ENCODE results near the gene ABAT.

ABAT gene

GRCh38 chr16:8806272-8806983 lies 132.0 kb downstream of the ABAT start:
- Histone ChIP-seq H3K4me3 (no peak overlapping the region), H3K27ac (no peak overlapping the region)
- DNase-seq (ENCODE audit: low spot score), result no peak
- TF ChIP-seq CTCF (IDR thresholded peaks at IDR 0.05), result no peak

GRCh38 chr16:8807189-8807588 lies 132.8 kb downstream of the ABAT start:
- TF ChIP-seq CTCF (IDR thresholded peaks at IDR 0.05), result no peak
- Histone ChIP-seq H3K4me3 (no peak overlapping the region), H3K27ac (no peak overlapping the region)
- no peak for DNase-seq (ENCODE audit: low spot score)

- H3K27ac ChIP-seq, result no peak overlapping the region
- no peak for DNase-seq (ENCODE audit: low spot score)
- H3K4me3 ChIP-seq, result no peak overlapping the region
- no peak for TF ChIP-seq CTCF (IDR thresholded peaks at IDR 0.05)
Observed at GRCh38 chr16:8808009-8808408, 133.6 kb downstream of the ABAT start.

GRCh38 chr16:8808613-8809353 lies 134.4 kb downstream of the ABAT start:
- no peak for TF ChIP-seq CTCF (IDR thresholded peaks at IDR 0.05)
- Histone ChIP-seq H3K4me3 (no peak overlapping the region), H3K27ac (no peak overlapping the region)
- no peak for DNase-seq (ENCODE audit: low spot score)

DNA sequence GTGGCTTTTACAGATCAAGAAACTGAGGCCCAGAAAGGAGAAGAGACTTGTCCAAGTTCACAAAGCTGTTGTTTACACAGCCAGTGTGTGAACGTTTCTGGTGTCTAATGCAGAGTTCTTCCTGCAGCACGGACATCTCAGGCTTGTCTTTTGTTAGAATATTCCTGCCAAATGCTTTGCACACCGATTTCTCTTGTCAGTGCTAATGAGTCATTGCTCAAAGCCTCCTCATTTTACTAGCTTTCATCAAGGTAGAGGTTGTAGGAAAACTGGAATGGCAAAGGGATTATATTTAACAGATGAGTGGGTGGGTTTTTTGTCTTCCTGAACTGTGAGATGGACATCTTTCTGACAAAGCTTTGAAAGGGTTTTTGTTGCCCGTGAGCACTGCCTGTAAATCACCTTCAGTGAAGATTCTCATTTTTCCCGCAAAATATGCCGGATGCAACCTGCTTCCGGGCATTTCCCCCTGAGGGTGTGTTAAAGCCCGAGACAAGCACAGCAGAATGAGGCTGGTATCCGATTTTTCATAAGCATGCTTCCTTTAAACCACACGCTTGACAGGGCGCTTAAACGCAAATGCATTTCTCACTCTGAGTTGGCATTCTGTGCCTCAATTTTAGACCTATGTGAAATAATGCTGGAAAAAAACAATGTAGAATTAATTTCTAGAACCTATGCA lies 137.9 kb downstream of the ABAT start:
- no peak for DNase-seq (ENCODE audit: low spot score)
- no peak overlapping the region for H3K4me3 ChIP-seq
- no peak overlapping the region for H3K27ac ChIP-seq
- TF ChIP-seq CTCF (IDR thresholded peaks at IDR 0.05), result no peak

- no peak overlapping the region for H3K4me3 ChIP-seq
- no peak for TF ChIP-seq CTCF (IDR thresholded peaks at IDR 0.05)
- H3K27ac ChIP-seq, result no peak overlapping the region
- no peak for DNase-seq (ENCODE audit: low spot score)
Observed at GRCh38 chr16:8814095-8814806, 139.8 kb downstream of the ABAT start.

Data from coronary artery (tissue), 2 donors.